Astrocyte (in vitro differentiated cells and primary cell): ENCODE measurements around the gene RBAK.

Experiments used
- CTCF ChIP-seq: IDR thresholded peaks from 2 replicates; pipeline ENCODE4 v1.5.1; 2011; ENCODE audit warnings: low read depth, mild to moderate bottlenecking, inconsistent platforms, low read length, moderate library complexity; ENCODE audit not compliant: insufficient read depth
- EZH2 ChIP-seq: IDR thresholded peaks from 2 replicates; pipeline ENCODE4 v1.6.1; 2012; ENCODE audit warnings: mild to moderate bottlenecking, low read length, inconsistent platforms; ENCODE audit not compliant: insufficient read depth

GRCh38 chr7:5094641-5095040 is 49.0 kb downstream of the RBAK start:
- TF ChIP-seq CTCF, result no peak
- no peak for TF ChIP-seq EZH2
